Astrocyte (in vitro differentiated cells and primary cell): ENCODE measurements around the gene MARS2. TPM values are rescaled to one million over a fixed set of nuclear protein-coding genes. Genes with fewer than 3 reads are reported as not detected.
A peak's percentile ranks its signal among the peaks of the same experiment; 100 is the strongest.

Experiments used
- DNase-seq: peaks from one replicate; pipeline ENCODE4 v3.0.0-alpha.2; 2010; ENCODE audit warnings: low read depth
- FAIRE-seq: peaks from 2 replicates; lab custom pipeline; 2011; peaks lifted over from hg19 to GRCh38; lab: Jason Lieb, UNC
- H2AFZ ChIP-seq: 2 replicates; pipeline ENCODE4 v1.6.0; 2012; ENCODE audit warnings: low read depth, low read length, inconsistent platforms
- H3K27ac ChIP-seq: 2 replicates; pipeline ENCODE4 v1.5.1; 2011; ENCODE audit warnings: low read depth, low read length, inconsistent platforms
- H3K27me3 ChIP-seq: 2 replicates; pipeline ENCODE4 v1.6.0; 2011; ENCODE audit warnings: low read length, inconsistent platforms; ENCODE audit not compliant: insufficient read depth
- H3K36me3 ChIP-seq: 2 replicates; pipeline ENCODE4 v1.5.1; 2011; ENCODE audit warnings: low read length, inconsistent platforms; ENCODE audit not compliant: insufficient read depth
- H3K4me1 ChIP-seq: 2 replicates; pipeline ENCODE4 v1.5.1; 2011; ENCODE audit warnings: low read length, inconsistent platforms; ENCODE audit not compliant: insufficient read depth
- H3K4me2 ChIP-seq: 2 replicates; pipeline ENCODE4 v1.6.0; 2012; ENCODE audit warnings: low read length, inconsistent platforms
- H3K4me3 ChIP-seq: 2 replicates; pipeline ENCODE4 v1.5.1; 2011; ENCODE audit warnings: low read depth, mild to moderate bottlenecking, low read length, inconsistent platforms; ENCODE audit not compliant: insufficient read depth
- H3K79me2 ChIP-seq: 2 replicates; pipeline ENCODE4 v1.6.0; 2012; ENCODE audit warnings: mild to moderate bottlenecking, low read length, inconsistent platforms; ENCODE audit not compliant: insufficient read depth
- H3K9ac ChIP-seq: 2 replicates; pipeline ENCODE4 v1.6.0; 2012; ENCODE audit warnings: mild to moderate bottlenecking, low read length, inconsistent platforms
- H3K9me3 ChIP-seq: 2 replicates; pipeline ENCODE4 v1.5.1; 2012; ENCODE audit warnings: low read depth, mild to moderate bottlenecking, low read length, inconsistent platforms; ENCODE audit not compliant: insufficient read depth
- H4K20me1 ChIP-seq: 2 replicates; pipeline ENCODE4 v1.6.0; 2012; ENCODE audit warnings: low read length, inconsistent platforms; ENCODE audit not compliant: insufficient read depth
- H3K27ac Mint-ChIP-seq: one replicate; pipeline ENCODE4 v1.8.0; 2021; ENCODE audit warnings: mild to moderate bottlenecking, mixed read lengths; ENCODE audit not compliant: unreplicated experiment
- H3K27me3 Mint-ChIP-seq: one replicate; pipeline ENCODE4 v1.8.0; 2021; ENCODE audit warnings: low read depth, mixed read lengths; ENCODE audit not compliant: unreplicated experiment
- H3K36me3 Mint-ChIP-seq: one replicate; pipeline ENCODE4 v1.8.0; 2021; ENCODE audit warnings: low read depth, mixed read lengths; ENCODE audit not compliant: unreplicated experiment
- H3K4me1 Mint-ChIP-seq: one replicate; pipeline ENCODE4 v1.8.0; 2021; ENCODE audit warnings: low read depth, mixed read lengths; ENCODE audit not compliant: unreplicated experiment
- H3K4me3 Mint-ChIP-seq: one replicate; pipeline ENCODE4 v1.8.0; 2021; ENCODE audit warnings: mild to moderate bottlenecking, moderate library complexity, mixed read lengths; ENCODE audit not compliant: unreplicated experiment
- H3K9me3 Mint-ChIP-seq: one replicate; pipeline ENCODE4 v1.8.0; 2021; ENCODE audit warnings: mild to moderate bottlenecking, mixed read lengths; ENCODE audit not compliant: unreplicated experiment
- EZH2 ChIP-seq: IDR thresholded peaks from 2 replicates; pipeline ENCODE4 v1.6.1; 2012; ENCODE audit warnings: mild to moderate bottlenecking, low read length, inconsistent platforms; ENCODE audit not compliant: insufficient read depth
- total RNA-seq: library from RNA; stranded (reverse); gene quantifications from 2 replicates; pipeline ENCODE4 v1.2.1, GENCODE V29; 2021
- TF ChIP-seq, protein P1 (sequence below): IDR thresholded peaks from 2 replicates; pipeline ENCODE4 v1.5.1; 2011; ENCODE audit warnings: low read depth, mild to moderate bottlenecking, inconsistent platforms, low read length, moderate library complexity; ENCODE audit not compliant: insufficient read depth

Gene MARS2
- total RNA-seq, 1 donor from 2014 or later, result 8.2 TPM

DNA sequence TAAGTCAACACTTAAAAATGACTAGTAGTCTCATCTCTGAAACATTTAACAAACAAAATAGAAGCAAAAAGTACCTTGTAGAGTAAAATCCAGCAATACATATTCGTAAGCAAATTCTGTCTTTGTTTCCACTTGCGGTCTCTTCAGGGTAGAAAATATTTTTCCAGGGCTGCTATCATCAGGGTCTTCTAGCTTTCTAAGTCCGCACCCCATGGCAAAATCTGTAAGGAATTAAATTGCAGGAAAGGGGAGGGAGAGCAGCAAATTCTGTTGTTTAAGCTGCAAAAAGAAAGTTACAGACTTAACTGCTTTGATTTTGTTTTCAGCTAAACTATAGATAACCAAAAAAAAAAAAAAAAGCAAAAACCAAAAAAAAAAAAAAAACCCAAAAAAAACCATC is 29.9 kb upstream of the MARS2 start, which contains the start of gene RFTN2:
Gene RFTN2, minus strand, starts transcription at position 342 of the 400 bp plus-strand sequence. Its CDS starts 129 bp downstream, at position 213.
- Mint-ChIP-seq H3K9me3 (no peaks in the 10 kb centered on the region), H3K4me3 (peak within 1 kb of the TSS; percentile 88), H3K4me1 (peaks cover 28% of the 10 kb centered on the region), H3K36me3 (peaks cover 4% of the 10 kb centered on the region), H3K27me3 (no peaks in the 10 kb centered on the region), H3K27ac (peak within 1 kb of the TSS; percentile 83)
- Histone ChIP-seq H4K20me1 (no peaks in the 10 kb centered on the region), H3K27me3 (no peaks in the 10 kb centered on the region), H3K4me1 (no peaks in the 10 kb centered on the region), H3K4me3 (peak within 1 kb of the TSS; percentile 63), H3K9me3 (no peaks in the 10 kb centered on the region), H3K27ac (peak within 1 kb of the TSS; percentile 66), H3K79me2 (no peaks in the 10 kb centered on the region), H3K9ac (peak within 1 kb of the TSS; percentile 86), H3K4me2 (peak within 1 kb of the TSS; percentile 96), H3K36me3 (no peaks in the 10 kb centered on the region), H2AFZ (peak within 1 kb of the TSS; percentile 63)
- TF ChIP-seq, protein P1, sequence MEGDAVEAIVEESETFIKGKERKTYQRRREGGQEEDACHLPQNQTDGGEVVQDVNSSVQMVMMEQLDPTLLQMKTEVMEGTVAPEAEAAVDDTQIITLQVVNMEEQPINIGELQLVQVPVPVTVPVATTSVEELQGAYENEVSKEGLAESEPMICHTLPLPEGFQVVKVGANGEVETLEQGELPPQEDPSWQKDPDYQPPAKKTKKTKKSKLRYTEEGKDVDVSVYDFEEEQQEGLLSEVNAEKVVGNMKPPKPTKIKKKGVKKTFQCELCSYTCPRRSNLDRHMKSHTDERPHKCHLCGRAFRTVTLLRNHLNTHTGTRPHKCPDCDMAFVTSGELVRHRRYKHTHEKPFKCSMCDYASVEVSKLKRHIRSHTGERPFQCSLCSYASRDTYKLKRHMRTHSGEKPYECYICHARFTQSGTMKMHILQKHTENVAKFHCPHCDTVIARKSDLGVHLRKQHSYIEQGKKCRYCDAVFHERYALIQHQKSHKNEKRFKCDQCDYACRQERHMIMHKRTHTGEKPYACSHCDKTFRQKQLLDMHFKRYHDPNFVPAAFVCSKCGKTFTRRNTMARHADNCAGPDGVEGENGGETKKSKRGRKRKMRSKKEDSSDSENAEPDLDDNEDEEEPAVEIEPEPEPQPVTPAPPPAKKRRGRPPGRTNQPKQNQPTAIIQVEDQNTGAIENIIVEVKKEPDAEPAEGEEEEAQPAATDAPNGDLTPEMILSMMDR, result no peak
- no peak for TF ChIP-seq EZH2
- no peak for FAIRE-seq
- no peak for DNase-seq

DNA sequence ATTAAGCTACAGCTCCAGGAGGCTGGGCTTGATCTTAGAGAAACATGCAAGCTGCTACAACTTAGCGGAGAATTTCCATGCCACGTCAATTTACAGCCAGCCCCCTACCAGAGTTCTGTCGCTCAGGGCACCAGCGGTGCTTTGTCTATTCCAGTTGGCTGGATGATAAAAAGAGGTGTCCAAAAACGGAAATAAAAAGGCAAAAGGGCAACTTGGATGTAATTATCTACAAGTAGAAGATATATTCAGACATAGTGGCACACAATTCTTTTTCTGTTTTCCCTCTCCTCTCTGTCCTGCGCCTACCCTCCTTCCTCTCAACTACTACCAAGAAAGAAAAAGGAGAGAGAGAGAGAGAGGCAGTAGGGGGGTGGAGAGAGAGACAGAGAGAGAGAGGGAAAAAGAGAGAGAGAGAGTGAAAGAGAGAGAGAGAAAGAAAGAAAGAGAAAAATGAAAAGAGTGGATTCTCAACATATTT is 29.4 kb upstream of the MARS2 start:
- Mint-ChIP-seq H3K27me3 (no peaks in the 10 kb centered on the region), H3K36me3 (peaks cover 4% of the 10 kb centered on the region), H3K27ac (peak overlapping the region; percentile 83), H3K4me3 (peak overlapping the region; percentile 88), H3K4me1 (peaks cover 26% of the 10 kb centered on the region), H3K9me3 (no peaks in the 10 kb centered on the region)
- Histone ChIP-seq H3K4me3 (peak overlapping the region; percentile 63), H2AFZ (peak overlapping the region; percentile 63), H3K36me3 (no peaks in the 10 kb centered on the region), H3K79me2 (no peaks in the 10 kb centered on the region), H3K4me1 (no peaks in the 10 kb centered on the region), H3K27ac (peak overlapping the region; percentile 66), H3K27me3 (no peaks in the 10 kb centered on the region), H3K4me2 (peak overlapping the region; percentile 96), H3K9me3 (no peaks in the 10 kb centered on the region), H3K9ac (peak overlapping the region; percentile 86), H4K20me1 (no peaks in the 10 kb centered on the region)
- TF ChIP-seq, protein P1, result no peak
- no peak for TF ChIP-seq EZH2
- FAIRE-seq (peak; percentile 58), DNase-seq (peak; percentile 80)

DNA sequence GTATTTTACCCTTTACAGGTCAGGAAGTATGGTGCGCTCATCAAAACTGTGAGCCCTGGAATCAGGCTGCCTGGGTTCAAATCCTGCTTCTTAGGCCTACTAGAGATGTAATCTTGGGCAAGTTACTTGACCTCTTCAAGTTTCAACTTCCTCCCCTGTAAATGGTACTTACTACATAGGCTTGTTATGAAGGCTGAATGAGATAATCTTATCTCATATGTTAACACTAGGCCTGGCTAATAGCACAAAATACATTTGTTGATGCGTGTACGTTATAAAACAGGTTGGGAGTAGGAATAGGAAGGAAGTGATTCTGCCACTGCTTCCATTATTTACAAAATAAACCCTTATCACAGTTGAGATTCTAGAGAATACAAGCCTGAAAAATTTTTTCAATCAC is 28.1 kb upstream of the MARS2 start:
- Histone ChIP-seq H3K27ac (no peak overlapping the region), H3K9me3 (no peaks in the 10 kb centered on the region), H3K4me3 (no peak overlapping the region), H3K36me3 (no peaks in the 10 kb centered on the region), H3K4me1 (no peaks in the 10 kb centered on the region), H3K27me3 (no peaks in the 10 kb centered on the region), H2AFZ (no peak overlapping the region), H3K4me2 (no peak overlapping the region), H3K9ac (no peak overlapping the region), H3K79me2 (no peaks in the 10 kb centered on the region), H4K20me1 (no peaks in the 10 kb centered on the region)
- FAIRE-seq (no peak), DNase-seq (no peak)
- peaks cover 21% of the 10 kb centered on the region for H3K4me1 Mint-ChIP-seq
- H3K27me3 Mint-ChIP-seq, result no peaks in the 10 kb centered on the region
- no peak overlapping the region for H3K4me3 Mint-ChIP-seq
- no peaks in the 10 kb centered on the region for H3K9me3 Mint-ChIP-seq
- TF ChIP-seq, protein P1, result no peak
- no peak for TF ChIP-seq EZH2
- H3K36me3 Mint-ChIP-seq, result peaks cover 4% of the 10 kb centered on the region
- peak overlapping the region; percentile 28 for H3K27ac Mint-ChIP-seq
